GM19193 (cell line): ENCODE measurements around the gene NFKB1.

Source experiments
- POLR2A ChIP-seq: IDR thresholded peaks from 4 replicates; pipeline ENCODE4 v1.6.1; 2011; ENCODE audit not compliant: insufficient read depth, insufficient read length; ENCODE audit errors: extremely low read depth

Gene NFKB1

GRCh38 chr4:102517753-102518152 is 16.6 kb downstream of the NFKB1 start:
- no peak for TF ChIP-seq POLR2A

- no peak for TF ChIP-seq POLR2A
These were observed 17.6 kb downstream of the NFKB1 start for GRCh38 chr4:102518703-102519131.

- TF ChIP-seq POLR2A, result no peak
These were observed 18.8 kb downstream of the NFKB1 start for GRCh38 chr4:102519925-102520324.

- no peak for TF ChIP-seq POLR2A
These were observed 20.4 kb downstream of the NFKB1 start for GRCh38 chr4:102521570-102521969.

GRCh38 chr4:102522031-102522440 is 20.9 kb downstream of the NFKB1 start:
- TF ChIP-seq POLR2A, result no peak

- no peak for TF ChIP-seq POLR2A
These were observed 23.5 kb downstream of the NFKB1 start for GRCh38 chr4:102524691-102525090.

- TF ChIP-seq POLR2A, result no peak
These were observed 23.9 kb downstream of the NFKB1 start for GRCh38 chr4:102525097-102525496.

- no peak for TF ChIP-seq POLR2A
These were observed 24.3 kb downstream of the NFKB1 start for GRCh38 chr4:102525504-102525903.

GRCh38 chr4:102526532-102526931 is 25.4 kb downstream of the NFKB1 start:
- no peak for TF ChIP-seq POLR2A

GRCh38 chr4:102527695-102528283 is 26.6 kb downstream of the NFKB1 start:
- no peak for TF ChIP-seq POLR2A

GRCh38 chr4:102529977-102530376 is 28.8 kb downstream of the NFKB1 start:
- TF ChIP-seq POLR2A, result no peak

- no peak for TF ChIP-seq POLR2A
These were observed 29.8 kb downstream of the NFKB1 start for GRCh38 chr4:102530986-102531385.

- no peak for TF ChIP-seq POLR2A
These were observed 30.3 kb downstream of the NFKB1 start for GRCh38 chr4:102531462-102531861.

GRCh38 chr4:102533348-102533747 is 32.2 kb downstream of the NFKB1 start:
- no peak for TF ChIP-seq POLR2A

GRCh38 chr4:102533904-102534303 is 32.7 kb downstream of the NFKB1 start:
- TF ChIP-seq POLR2A, result no peak

GRCh38 chr4:102534845-102535244 is 33.7 kb downstream of the NFKB1 start:
- TF ChIP-seq POLR2A, result no peak
